Endothelial cell of umbilical vein (primary cell): ENCODE results near the gene STPG4.

Source experiments
- CTCF ChIP-seq, 2 donors: IDR thresholded peaks; 1 replicate in 1 of 2; 2 replicates in 1 of 2; pipeline ENCODE4 v1.5.1; 2011; ENCODE audit warnings: low read length in 2 of 2, mild to moderate bottlenecking in 2 of 2, moderate library complexity in 2 of 2, control low read depth in 1 of 2, inconsistent platforms in 1 of 2, low read depth in 1 of 2; ENCODE audit not compliant: insufficient read depth in 1 of 2; ENCODE audit errors: extremely low read depth in 1 of 2
- EZH2 ChIP-seq: IDR thresholded peaks from 2 replicates; pipeline ENCODE4 v1.6.1; 2012; ENCODE audit warnings: borderline replicate concordance, low read depth, mild to moderate bottlenecking, moderate library complexity, low read length, inconsistent platforms; ENCODE audit not compliant: severe bottlenecking
- JUN ChIP-seq: IDR thresholded peaks from 2 replicates; pipeline ENCODE4 v1.6.1; 2011; ENCODE audit warnings: borderline replicate concordance, low read depth; ENCODE audit not compliant: insufficient read length, insufficient read depth

- TF ChIP-seq JUN: no peak
- TF ChIP-seq CTCF (IDR thresholded peaks at IDR 0.05; ENCODE audit: extremely low read depth in 1 of 2, insufficient read depth in 1 of 2, low read depth in 1 of 2, low read length in 2 of 2): no peak
- TF ChIP-seq EZH2: no peak
Observed at GRCh38 chr2:47196046-47196445, 40.9 kb upstream of the STPG4 start.
